Ishikawa (cell line): ENCODE results near the gene PRUNE2.

Experiments used
- CEBPB ChIP-seq: IDR thresholded peaks from 2 replicates; pipeline ENCODE4 v1.6.1; 2012
- CREB1 ChIP-seq: IDR thresholded peaks from 2 replicates; pipeline ENCODE4 v1.6.1; 2012; ENCODE audit warnings: low read depth
- EP300 ChIP-seq: IDR thresholded peaks from 2 replicates; pipeline ENCODE4 v1.6.1; 2012; ENCODE audit warnings: borderline replicate concordance
- FOXM1 ChIP-seq: IDR thresholded peaks from 2 replicates; pipeline ENCODE4 v1.6.1; 2012; ENCODE audit warnings: low read depth, borderline replicate concordance
- MAX ChIP-seq: IDR thresholded peaks from 2 replicates; pipeline ENCODE4 v1.6.1; 2012
- NFIC ChIP-seq: IDR thresholded peaks from 2 replicates; pipeline ENCODE4 v1.6.1; 2012
- RAD21 ChIP-seq: IDR thresholded peaks from 2 replicates; pipeline ENCODE4 v1.6.1; 2012; ENCODE audit warnings: low read depth
- REST ChIP-seq: IDR thresholded peaks from 2 replicates; pipeline ENCODE4 v1.6.1; 2012; ENCODE audit warnings: low read depth, mild to moderate bottlenecking
- TCF12 ChIP-seq: IDR thresholded peaks from 2 replicates; pipeline ENCODE4 v1.6.1; 2012; ENCODE audit warnings: low read depth

- no peak for TF ChIP-seq CREB1
- no peak for TF ChIP-seq REST
- TF ChIP-seq TCF12: no peak
- no peak for TF ChIP-seq EP300
- no peak for TF ChIP-seq FOXM1
- TF ChIP-seq RAD21: no peak
- no peak for TF ChIP-seq MAX
- TF ChIP-seq CEBPB: no peak
- no peak for TF ChIP-seq NFIC
These were observed 21.1 kb downstream of the PRUNE2 start for GRCh38 chr9:76884823-76885222.
